Upper lobe of left lung (tissue), 6 donors: ENCODE data around the gene LCN9. TPM values are rescaled to one million over a fixed set of nuclear protein-coding genes. Genes with fewer than 3 reads are reported as not detected.

Experiments
- ATAC-seq, 2 donors: fragments of 200-7000 bp; cut with Tn5 transposase; one replicate each; pipeline ENCODE4 v1.9.1; 2022; ENCODE audit warnings: mild to moderate bottlenecking in 2 of 2, moderate library complexity in 2 of 2; ENCODE audit not compliant: low FRiP score in 2 of 2
- DNase-seq, 2 donors: peaks; one replicate each; pipeline ENCODE4 v3.0.0-alpha.2; 2019 to 2020
- H3K27ac ChIP-seq, 4 donors: fragments of 200-600 bp; sonication (generic); one replicate each; pipeline ENCODE4 v1.5.1; 2016 to 2019
- H3K27me3 ChIP-seq, 4 donors: fragments of 200-600 bp; sonication (generic); one replicate each; pipeline ENCODE4 v1.5.1; 2017 to 2019
- H3K36me3 ChIP-seq, 4 donors: fragments of 200-600 bp; sonication (generic); one replicate each; pipeline ENCODE4 v1.5.1; 2016 to 2019
- H3K4me1 ChIP-seq, 4 donors: fragments of 200-600 bp; sonication (generic); one replicate each; pipeline ENCODE4 v1.5.1; 2018 to 2019
- H3K4me3 ChIP-seq, 4 donors: fragments of 200-600 bp; sonication (generic); one replicate each; pipeline ENCODE4 v1.5.1; 2017 to 2019; ENCODE audit warnings: mild to moderate bottlenecking in 2 of 4, moderate library complexity in 1 of 4
- H3K9me3 ChIP-seq, 4 donors: fragments of 200-600 bp; sonication (generic); one replicate each; pipeline ENCODE4 v1.5.1; 2018 to 2019
- EP300 ChIP-seq, 4 donors: sonication (generic); formaldehyde crosslinking; IDR thresholded peaks; one replicate each; pipeline ENCODE4 v1.5.1; 2017; ENCODE audit warnings: antibody characterized with exemption in 4 of 4, control low read depth in 2 of 4
- POLR2A ChIP-seq, 4 donors: fragments of 450-650 bp; IDR thresholded peaks; one replicate each; pipeline ENCODE4 v1.5.1; 2016 to 2017; ENCODE audit warnings: antibody characterized with exemption in 4 of 4, mild to moderate bottlenecking in 2 of 4
- POLR2AphosphoS5 ChIP-seq, 2 donors: sonication (generic); formaldehyde crosslinking; IDR thresholded peaks; one replicate each; pipeline ENCODE4 v1.5.1; 2017; ENCODE audit warnings: antibody characterized with exemption in 2 of 2
- WGBS, 2 donors: methylation state at CpG; one replicate each; pipeline ENCODE4 v1.1.5; 2017 to 2018; 5-methylcytosine and 5-hydroxymethylcytosine counted together
- total RNA-seq, 6 donors: library from RNA; depleted of rRNA in 4 of 6; stranded (reverse); fragments of >200 nt in 4 of 6; gene quantifications; one replicate each; pipeline versions ENCODE4 v1.1.0 to v1.2.1, GENCODE V29; 2016 to 2021
- TF ChIP-seq, protein P1 (sequence below), 6 experiments: fragments of 450-650 bp in 4 of 6; fragments of 200-600 bp in 2 of 6; sonication (generic) in 2 of 6; IDR thresholded peaks; one replicate each; pipeline ENCODE4 v1.5.1; 2016 to 2019; ENCODE audit warnings: antibody characterized with exemption in 6 of 6
- donor health status: DM: no; HTN: no; CAD: no; lungs with moderate emphysema.
- donor health status: DM: no; HTN: yes; CAD: no; lungs with severe emphysema.

The LCN9 gene
- total RNA-seq, 6 donors from 2014 or later, result not detected

GRCh38 chr9:135690836-135691570 lies 27.9 kb downstream of the LCN9 start:
- DNase-seq (peak in 1 of 2 donors; percentile 70), ATAC-seq (no peak)
- no peak for TF ChIP-seq POLR2AphosphoS5 (IDR thresholded peaks at IDR 0.05)
- TF ChIP-seq, protein P1, sequence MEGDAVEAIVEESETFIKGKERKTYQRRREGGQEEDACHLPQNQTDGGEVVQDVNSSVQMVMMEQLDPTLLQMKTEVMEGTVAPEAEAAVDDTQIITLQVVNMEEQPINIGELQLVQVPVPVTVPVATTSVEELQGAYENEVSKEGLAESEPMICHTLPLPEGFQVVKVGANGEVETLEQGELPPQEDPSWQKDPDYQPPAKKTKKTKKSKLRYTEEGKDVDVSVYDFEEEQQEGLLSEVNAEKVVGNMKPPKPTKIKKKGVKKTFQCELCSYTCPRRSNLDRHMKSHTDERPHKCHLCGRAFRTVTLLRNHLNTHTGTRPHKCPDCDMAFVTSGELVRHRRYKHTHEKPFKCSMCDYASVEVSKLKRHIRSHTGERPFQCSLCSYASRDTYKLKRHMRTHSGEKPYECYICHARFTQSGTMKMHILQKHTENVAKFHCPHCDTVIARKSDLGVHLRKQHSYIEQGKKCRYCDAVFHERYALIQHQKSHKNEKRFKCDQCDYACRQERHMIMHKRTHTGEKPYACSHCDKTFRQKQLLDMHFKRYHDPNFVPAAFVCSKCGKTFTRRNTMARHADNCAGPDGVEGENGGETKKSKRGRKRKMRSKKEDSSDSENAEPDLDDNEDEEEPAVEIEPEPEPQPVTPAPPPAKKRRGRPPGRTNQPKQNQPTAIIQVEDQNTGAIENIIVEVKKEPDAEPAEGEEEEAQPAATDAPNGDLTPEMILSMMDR (IDR thresholded peaks at IDR 0.05), result no peak
- TF ChIP-seq POLR2A (IDR thresholded peaks at IDR 0.05), result no peak
- no peak for TF ChIP-seq EP300 (IDR thresholded peaks at IDR 0.05)
- H3K36me3 ChIP-seq, result no peaks in the 10 kb centered on the region
- H3K27me3 ChIP-seq, result no peaks in the 10 kb centered on the region
- no peaks in the 10 kb centered on the region for H3K9me3 ChIP-seq
- H3K27ac ChIP-seq, result no peak overlapping the region
- no peaks in the 10 kb centered on the region for H3K4me1 ChIP-seq
- WGBS, 2 donors, result 80 to 95% methylated on average over 12 to 19 of the region's 19 CpGs
- H3K4me3 ChIP-seq, result no peak overlapping the region

DNA sequence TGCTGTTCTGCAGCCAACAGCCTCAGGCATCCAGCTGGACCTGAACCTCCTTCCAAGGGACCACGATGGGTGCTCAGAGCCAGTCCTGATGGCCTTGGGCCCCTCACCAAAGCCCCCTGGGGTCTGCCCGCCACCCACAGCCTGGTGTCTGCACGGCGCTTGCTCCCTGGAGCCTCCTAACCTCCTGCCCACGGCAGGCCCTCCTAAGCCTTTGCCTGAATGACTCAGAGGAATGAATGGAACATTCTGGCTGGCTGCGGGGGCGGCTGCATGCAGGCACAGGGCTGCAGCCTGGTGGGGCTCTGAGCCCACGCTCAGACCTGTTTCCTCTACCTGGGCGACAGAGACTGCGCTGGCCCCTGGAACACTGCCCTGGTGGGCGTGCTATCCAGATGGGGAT lies 29.3 kb downstream of the LCN9 start:
- DNase-seq, result peak in 1 of 2 donors; percentile 60
- WGBS, 2 donors, result 81% methylated on average over 11 of the region's 11 CpGs; no CpG with 5 or more reads in 1 of the 2 donors
- no peaks in the 10 kb centered on the region for H3K36me3 ChIP-seq
- no peaks in the 10 kb centered on the region for H3K27me3 ChIP-seq
- no peaks in the 10 kb centered on the region for H3K4me1 ChIP-seq
- TF ChIP-seq EP300 (IDR thresholded peaks at IDR 0.05) (no peak), POLR2A (IDR thresholded peaks at IDR 0.05) (no peak), POLR2AphosphoS5 (IDR thresholded peaks at IDR 0.05) (no peak)
- TF ChIP-seq, protein P1 (IDR thresholded peaks at IDR 0.05), result no peak
- no peak overlapping the region for H3K27ac ChIP-seq
- ATAC-seq, result no peak
- H3K4me3 ChIP-seq, result no peak overlapping the region
- no peaks in the 10 kb centered on the region for H3K9me3 ChIP-seq

GRCh38 chr9:135693265-135693664 lies 30.2 kb downstream of the LCN9 start:
- Histone ChIP-seq H3K27me3 (no peaks in the 10 kb centered on the region), H3K27ac (no peak overlapping the region), H3K36me3 (no peaks in the 10 kb centered on the region), H3K4me1 (no peaks in the 10 kb centered on the region), H3K9me3 (no peaks in the 10 kb centered on the region), H3K4me3 (no peak overlapping the region)
- no peak for ATAC-seq
- no peak for DNase-seq
- 73 to 79% methylated on average over 16 of the region's 16 CpGs for WGBS, 2 donors
- TF ChIP-seq, protein P1 (IDR thresholded peaks at IDR 0.05), result no peak
- TF ChIP-seq EP300 (IDR thresholded peaks at IDR 0.05), result no peak
- TF ChIP-seq POLR2AphosphoS5 (IDR thresholded peaks at IDR 0.05), result no peak
- TF ChIP-seq POLR2A (IDR thresholded peaks at IDR 0.05), result no peak

GRCh38 chr9:135693771-135694170 lies 30.7 kb downstream of the LCN9 start:
- Histone ChIP-seq H3K27me3 (no peaks in the 10 kb centered on the region), H3K27ac (no peak overlapping the region), H3K36me3 (no peaks in the 10 kb centered on the region), H3K4me1 (no peaks in the 10 kb centered on the region), H3K9me3 (no peaks in the 10 kb centered on the region), H3K4me3 (no peak overlapping the region)
- DNase-seq (peak in 1 of 2 donors; percentile 63), ATAC-seq (no peak)
- TF ChIP-seq, protein P1 (IDR thresholded peaks at IDR 0.05), result no peak
- TF ChIP-seq EP300 (IDR thresholded peaks at IDR 0.05) (no peak), POLR2A (IDR thresholded peaks at IDR 0.05) (no peak), POLR2AphosphoS5 (IDR thresholded peaks at IDR 0.05) (no peak)
- 77 to 90% methylated on average over 2 to 8 of the region's 11 CpGs for WGBS, 2 donors

GRCh38 chr9:135694414-135694813 lies 31.3 kb downstream of the LCN9 start:
- Histone ChIP-seq H3K36me3 (no peaks in the 10 kb centered on the region), H3K27me3 (no peaks in the 10 kb centered on the region), H3K4me1 (no peaks in the 10 kb centered on the region), H3K9me3 (no peaks in the 10 kb centered on the region), H3K4me3 (no peak overlapping the region), H3K27ac (no peak overlapping the region)
- TF ChIP-seq, protein P1 (IDR thresholded peaks at IDR 0.05), result no peak
- no peak for TF ChIP-seq EP300 (IDR thresholded peaks at IDR 0.05)
- no peak for TF ChIP-seq POLR2AphosphoS5 (IDR thresholded peaks at IDR 0.05)
- no peak for TF ChIP-seq POLR2A (IDR thresholded peaks at IDR 0.05)
- 55 to 59% methylated on average over 13 to 18 of the region's 18 CpGs for whole genome bisulfite sequencing, 2 donors
- ATAC-seq, result no peak
- DNase-seq, result peak in 1 of 2 donors; percentile 48
